Measurements from ENCODE around the gene NRF1. TPM values are rescaled to one million over a fixed set of nuclear protein-coding genes. Genes with fewer than 3 reads are reported as not detected.

Gene NRF1
- total RNA-seq, 1 experiment from 2014 or later = 25.9 TPM

GRCh38 chr7:129617178-129617577, 5.7 kb downstream of the NRF1 start:
- ATAC-seq = no peak
- Histone ChIP-seq H3K36me3 (ENCODE audit: control insufficient read depth in 1 of 2, insufficient read depth in 2 of 2, low read length in 2 of 2) (no peaks in the 10 kb centered on the region), H2AFZ (ENCODE audit: low read depth, low read length, poor library complexity, severe bottlenecking) (no peak overlapping the region), H3K4me1 (ENCODE audit: control insufficient read depth in 1 of 2, insufficient read depth in 2 of 2, low read length in 2 of 2) (peaks cover 6 to 15% of the 10 kb centered on the region in 2 experiments; a peak in 3 of 4 replicates), H3K4me3 (replicated peaks in 1 of 2; ENCODE audit: low read depth in 1 of 2, low read length in 2 of 2) (no peak overlapping the region), H3K9me2 (ENCODE audit: insufficient read depth) (no peaks in the 10 kb centered on the region), H3K79me2 (ENCODE audit: insufficient read depth, low read length) (peaks cover 99% of the 10 kb centered on the region), H3K9me3 (ENCODE audit: control insufficient read depth in 1 of 2, insufficient read depth in 1 of 2, low read depth in 1 of 2, low read length in 2 of 2) (no peaks in the 10 kb centered on the region), H3K9ac (ENCODE audit: low read length) (no peak overlapping the region), H3K27ac (ENCODE audit: low read depth, low read length) (no peak overlapping the region), H3K27me3 (ENCODE audit: insufficient read depth, low read length) (no peaks in the 10 kb centered on the region), H3K4me2 (ENCODE audit: low read length) (no peak overlapping the region), H4K20me1 (ENCODE audit: insufficient read depth) (peaks cover 18% of the 10 kb centered on the region; the same call in 1 of the 2 replicates)
- RAD21 ChIA-PET (ENCODE audit: low non-redundant PET in 1 of 2, low total read pairs in 2 of 2, uncharacterized antibody in 2 of 2, unreplicated experiment in 2 of 2) = no interaction called here
- no TSS peak for BruUV-seq (replicated peaks)
- TF ChIP-seq ELF1 (IDR thresholded peaks at IDR 0.05; ENCODE audit: borderline replicate concordance, low read depth) (no peak), FOSL1 (IDR thresholded peaks at IDR 0.05; ENCODE audit: low read depth) (no peak), MAX (IDR thresholded peaks at IDR 0.05) (no peak), ZNF274 (IDR thresholded peaks at IDR 0.05; ENCODE audit: low read depth, low read length) (no peak), REST (IDR thresholded peaks at IDR 0.05; ENCODE audit: low read depth) (no peak), EZH2phosphoT487 (IDR thresholded peaks at IDR 0.05; ENCODE audit: borderline replicate concordance) (no peak), POLR2AphosphoS5 (IDR thresholded peaks at IDR 0.05; ENCODE audit: low read depth, low read length) (no peak), ZFX (IDR thresholded peaks at IDR 0.05) (no peak), TCF7L2 (IDR thresholded peaks at IDR 0.05; ENCODE audit: borderline replicate concordance, extremely low read depth, insufficient read depth, insufficient read length) (no peak), EGR1 (IDR thresholded peaks at IDR 0.05; ENCODE audit: low read depth) (no peak), ATF3 (IDR thresholded peaks at IDR 0.05) (no peak), RAD21 (IDR thresholded peaks at IDR 0.05; ENCODE audit: low read depth) (no peak), SIN3A (IDR thresholded peaks at IDR 0.05; ENCODE audit: low read depth) (no peak), SRF (IDR thresholded peaks at IDR 0.05; ENCODE audit: low read depth) (no peak), CEBPB (IDR thresholded peaks at IDR 0.05; ENCODE audit: low read depth) (no peak), SP1 (IDR thresholded peaks at IDR 0.05; ENCODE audit: low read depth) (no peak), CTCF (IDR thresholded peaks at IDR 0.05 in 2 of 3, conservative IDR thresholded peaks at IDR 0.05 in 1 of 3; ENCODE audit: borderline replicate concordance in 1 of 3, insufficient read depth in 1 of 3, low read depth in 2 of 3, low read length in 2 of 3) (no peak), POLR2A (IDR thresholded peaks at IDR 0.05; ENCODE audit: borderline replicate concordance, extremely low read depth, insufficient read depth, insufficient read length) (no peak), JUND (IDR thresholded peaks at IDR 0.05) (no peak)
- CTCF ChIA-PET = no interaction called here
- POLR2A ChIA-PET = no interaction called here
- intact Hi-C loops (cut with micrococcal nuclease) = no loop called here
- DNase-seq (ENCODE audit: low read depth, low spot score) = no peak
